GM12875 (cell line): ENCODE results near the gene UBC.
"Not testable (repeated sequence)": the region's sequence is repeated elsewhere in the genome, so short reads cannot be mapped to it uniquely, and the experiment has no call there.

Source experiments
- H3K4me3 ChIP-seq: one replicate; pipeline ENCODE4 v1.5.1; 2011; ENCODE audit warnings: low read depth, low read length, control low read depth
- TF ChIP-seq, protein P1 (sequence below): IDR thresholded peaks from 2 replicates; pipeline ENCODE4 v1.5.1; 2011; ENCODE audit warnings: low read depth, mild to moderate bottlenecking, control low read depth, inconsistent platforms, low read length, moderate library complexity, borderline replicate concordance; ENCODE audit not compliant: insufficient read depth

The UBC gene

DNA sequence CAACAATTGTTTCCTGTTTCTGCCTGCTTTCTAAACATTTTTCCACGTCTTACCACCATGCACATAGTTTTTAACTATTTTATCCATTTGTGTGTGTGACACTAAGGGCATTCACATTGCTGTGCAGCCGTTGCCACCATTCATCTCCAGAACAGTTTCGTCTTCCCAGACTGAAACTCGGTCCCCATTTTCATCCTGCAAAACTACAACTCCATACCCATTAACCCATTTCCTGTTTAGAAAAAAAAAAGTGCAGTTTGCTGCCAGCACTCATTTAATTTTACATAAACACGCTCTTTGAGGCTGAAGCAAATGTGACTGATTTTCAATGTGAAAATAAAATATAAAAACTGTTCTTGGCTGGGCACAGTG lies 15.5 kb downstream of the UBC start:
- peak overlapping the region; percentile 15 for H3K4me3 ChIP-seq
- TF ChIP-seq, protein P1, sequence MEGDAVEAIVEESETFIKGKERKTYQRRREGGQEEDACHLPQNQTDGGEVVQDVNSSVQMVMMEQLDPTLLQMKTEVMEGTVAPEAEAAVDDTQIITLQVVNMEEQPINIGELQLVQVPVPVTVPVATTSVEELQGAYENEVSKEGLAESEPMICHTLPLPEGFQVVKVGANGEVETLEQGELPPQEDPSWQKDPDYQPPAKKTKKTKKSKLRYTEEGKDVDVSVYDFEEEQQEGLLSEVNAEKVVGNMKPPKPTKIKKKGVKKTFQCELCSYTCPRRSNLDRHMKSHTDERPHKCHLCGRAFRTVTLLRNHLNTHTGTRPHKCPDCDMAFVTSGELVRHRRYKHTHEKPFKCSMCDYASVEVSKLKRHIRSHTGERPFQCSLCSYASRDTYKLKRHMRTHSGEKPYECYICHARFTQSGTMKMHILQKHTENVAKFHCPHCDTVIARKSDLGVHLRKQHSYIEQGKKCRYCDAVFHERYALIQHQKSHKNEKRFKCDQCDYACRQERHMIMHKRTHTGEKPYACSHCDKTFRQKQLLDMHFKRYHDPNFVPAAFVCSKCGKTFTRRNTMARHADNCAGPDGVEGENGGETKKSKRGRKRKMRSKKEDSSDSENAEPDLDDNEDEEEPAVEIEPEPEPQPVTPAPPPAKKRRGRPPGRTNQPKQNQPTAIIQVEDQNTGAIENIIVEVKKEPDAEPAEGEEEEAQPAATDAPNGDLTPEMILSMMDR: no peak

GRCh38 chr12:124898200-124898922 lies 16.1 kb downstream of the UBC start:
- TF ChIP-seq, protein P1: peak; percentile 71
- peak overlapping the region; percentile 15 for H3K4me3 ChIP-seq

DNA sequence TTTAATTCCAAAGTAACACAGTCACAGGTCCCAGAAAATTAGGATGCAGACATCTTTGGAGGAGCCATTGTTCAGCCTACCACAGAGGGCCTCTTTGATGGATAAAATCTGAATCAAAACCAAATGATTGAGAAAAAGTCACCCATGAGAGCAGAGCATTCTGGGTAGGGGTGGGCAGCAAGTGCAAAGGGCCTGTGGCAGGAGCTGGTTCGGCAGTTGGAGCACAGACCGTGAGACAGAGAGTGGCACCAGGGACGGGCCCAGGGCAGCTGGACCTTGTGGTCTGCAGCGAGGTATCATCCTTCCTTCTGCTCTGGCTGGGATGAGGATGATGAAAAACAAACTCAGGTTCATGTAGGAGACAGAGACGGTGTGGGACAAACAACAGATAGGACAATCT lies 18.0 kb downstream of the UBC start:
- TF ChIP-seq, protein P1: no peak
- no peak overlapping the region for H3K4me3 ChIP-seq

DNA sequence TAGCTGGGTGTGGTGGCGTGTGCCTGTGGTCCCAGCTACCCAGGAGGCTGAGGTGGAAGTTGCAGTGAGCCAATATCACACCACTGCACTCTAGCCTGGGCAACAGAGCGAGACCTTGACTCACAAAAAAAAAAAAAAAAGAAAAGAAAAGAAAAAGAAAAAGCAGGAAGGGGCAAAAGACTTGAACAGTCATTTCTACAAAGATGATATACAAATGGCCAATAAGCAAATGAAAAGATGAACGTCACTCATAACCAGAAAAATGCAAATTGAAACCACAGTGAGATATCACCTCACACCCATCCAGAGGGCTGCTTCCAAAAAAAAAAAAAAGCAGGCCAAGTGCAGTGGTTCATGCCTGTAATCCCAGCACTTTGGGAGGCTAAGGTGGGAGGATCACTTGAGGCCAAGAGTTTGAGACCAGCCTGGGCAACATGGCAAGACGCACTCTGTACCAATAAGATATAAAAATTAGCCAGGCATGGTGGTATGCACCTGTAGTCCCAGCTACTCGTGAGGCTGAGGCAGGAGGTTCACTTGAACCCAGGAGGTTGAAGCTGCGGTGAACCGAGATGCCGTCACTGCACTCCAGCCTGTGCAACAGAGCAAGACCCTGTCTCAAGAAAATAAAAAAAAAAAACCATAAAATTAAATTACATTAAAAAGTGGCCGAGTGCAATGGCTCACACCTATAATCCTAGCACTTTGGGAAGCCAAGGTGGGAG lies 20.5 kb downstream of the UBC start:
- TF ChIP-seq, protein P1: no peak
- H3K4me3 ChIP-seq: no peak overlapping the region

DNA sequence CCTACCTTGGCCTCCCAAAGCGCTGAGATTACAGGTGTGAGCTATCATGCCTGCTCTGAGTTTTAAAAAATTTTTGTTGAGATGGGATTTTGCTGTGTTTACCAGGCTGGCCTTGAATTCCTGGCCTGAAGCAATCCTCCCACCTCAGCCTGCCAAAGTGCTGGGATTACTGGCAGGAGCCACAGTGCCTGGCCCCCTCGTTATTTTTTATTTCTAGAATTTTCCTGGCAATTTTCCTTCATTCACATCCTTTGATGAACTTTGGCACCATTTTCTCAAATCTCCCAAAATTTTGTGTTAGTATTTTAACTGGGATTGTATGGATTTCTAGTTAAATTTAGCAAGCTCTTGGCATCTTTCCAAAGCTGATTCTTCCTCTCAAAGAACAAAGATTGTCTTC lies 26.2 kb downstream of the UBC start:
- H3K4me3 ChIP-seq: no peak overlapping the region
- TF ChIP-seq, protein P1: no peak

- not testable (repeated sequence) for H3K4me3 ChIP-seq
These were observed 26.7 kb downstream of the UBC start for GRCh38 chr12:124887766-124888165.

GRCh38 chr12:124884587-124885438 lies 29.6 kb downstream of the UBC start:
- TF ChIP-seq, protein P1: no peak
- H3K4me3 ChIP-seq: no peak overlapping the region
